ENCODE results near the gene FAM131A.

Gene FAM131A

GRCh38 chr3:184328516-184328915 lies 8.9 kb upstream of the FAM131A start:
- Histone ChIP-seq H3K36me3 (ENCODE audit: low read length) (peaks cover 50% of the 10 kb centered on the region), H3F3A (ENCODE audit: insufficient read depth) (peaks cover 25% of the 10 kb centered on the region), H4K20me1 (ENCODE audit: low read depth, low read length) (no peaks in the 10 kb centered on the region; the same call in 1 of the 2 replicates), H3K79me2 (ENCODE audit: insufficient read depth, low read length) (no peaks in the 10 kb centered on the region), H3K27ac (ENCODE audit: low read depth, low read length) (no peak overlapping the region), H3K4me2 (ENCODE audit: low read depth, low read length, poor library complexity, severe bottlenecking) (no peak overlapping the region), H3K9me3 (ENCODE audit: insufficient read depth, low read length) (no peaks in the 10 kb centered on the region), H3K9me2 (replicated peaks; ENCODE audit: insufficient read depth, low read length) (no peaks in the 10 kb centered on the region), H3K4me3 (ENCODE audit: insufficient read depth, low read length, poor library complexity, severe bottlenecking) (no peak overlapping the region), H2AFZ (ENCODE audit: low read depth, low read length, severe bottlenecking) (no peak overlapping the region), H3K9ac (ENCODE audit: low read length) (no peak overlapping the region), H3K27me3 (ENCODE audit: low read length) (no peaks in the 10 kb centered on the region)
- TF ChIP-seq EZH2phosphoT487 (conservative IDR thresholded peaks at IDR 0.05; ENCODE audit: low read length) = no peak
- TF ChIP-seq, protein P1, sequence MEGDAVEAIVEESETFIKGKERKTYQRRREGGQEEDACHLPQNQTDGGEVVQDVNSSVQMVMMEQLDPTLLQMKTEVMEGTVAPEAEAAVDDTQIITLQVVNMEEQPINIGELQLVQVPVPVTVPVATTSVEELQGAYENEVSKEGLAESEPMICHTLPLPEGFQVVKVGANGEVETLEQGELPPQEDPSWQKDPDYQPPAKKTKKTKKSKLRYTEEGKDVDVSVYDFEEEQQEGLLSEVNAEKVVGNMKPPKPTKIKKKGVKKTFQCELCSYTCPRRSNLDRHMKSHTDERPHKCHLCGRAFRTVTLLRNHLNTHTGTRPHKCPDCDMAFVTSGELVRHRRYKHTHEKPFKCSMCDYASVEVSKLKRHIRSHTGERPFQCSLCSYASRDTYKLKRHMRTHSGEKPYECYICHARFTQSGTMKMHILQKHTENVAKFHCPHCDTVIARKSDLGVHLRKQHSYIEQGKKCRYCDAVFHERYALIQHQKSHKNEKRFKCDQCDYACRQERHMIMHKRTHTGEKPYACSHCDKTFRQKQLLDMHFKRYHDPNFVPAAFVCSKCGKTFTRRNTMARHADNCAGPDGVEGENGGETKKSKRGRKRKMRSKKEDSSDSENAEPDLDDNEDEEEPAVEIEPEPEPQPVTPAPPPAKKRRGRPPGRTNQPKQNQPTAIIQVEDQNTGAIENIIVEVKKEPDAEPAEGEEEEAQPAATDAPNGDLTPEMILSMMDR (IDR thresholded peaks at IDR 0.05; ENCODE audit: insufficient read depth, low read length, poor library complexity, severe bottlenecking) = no peak

GRCh38 chr3:184332370-184333090 lies 4.9 kb upstream of the FAM131A start:
- no peak overlapping the region for H3K9ac ChIP-seq (ENCODE audit: low read length)
- H3F3A ChIP-seq (ENCODE audit: insufficient read depth) = peaks cover 46% of the 10 kb centered on the region
- no peak for TF ChIP-seq EZH2phosphoT487 (conservative IDR thresholded peaks at IDR 0.05; ENCODE audit: low read length)
- TF ChIP-seq, protein P1 (IDR thresholded peaks at IDR 0.05; ENCODE audit: insufficient read depth, low read length, poor library complexity, severe bottlenecking) = no peak
- H3K4me2 ChIP-seq (ENCODE audit: low read depth, low read length, poor library complexity, severe bottlenecking) = no peak overlapping the region
- no peaks in the 10 kb centered on the region for H3K27me3 ChIP-seq (ENCODE audit: low read length)
- H3K79me2 ChIP-seq (ENCODE audit: insufficient read depth, low read length) = no peaks in the 10 kb centered on the region
- no peak overlapping the region for H3K4me3 ChIP-seq (ENCODE audit: insufficient read depth, low read length, poor library complexity, severe bottlenecking)
- H3K9me3 ChIP-seq (ENCODE audit: insufficient read depth, low read length) = no peaks in the 10 kb centered on the region
- peaks cover 30% of the 10 kb centered on the region; the same call in 1 of the 2 replicates for H3K36me3 ChIP-seq (ENCODE audit: low read length)
- H3K27ac ChIP-seq (ENCODE audit: low read depth, low read length) = no peak overlapping the region
- no peak overlapping the region for H2AFZ ChIP-seq (ENCODE audit: low read depth, low read length, severe bottlenecking)
- no peaks in the 10 kb centered on the region for H3K9me2 ChIP-seq (replicated peaks; ENCODE audit: insufficient read depth, low read length)
- peaks cover 3% of the 10 kb centered on the region; the same call in 1 of the 2 replicates for H4K20me1 ChIP-seq (ENCODE audit: low read depth, low read length)

GRCh38 chr3:184333190-184333589 lies 4.2 kb upstream of the FAM131A start:
- H3K36me3 ChIP-seq (ENCODE audit: low read length) = peaks cover 30% of the 10 kb centered on the region; the same call in 1 of the 2 replicates
- no peaks in the 10 kb centered on the region for H3K9me3 ChIP-seq (ENCODE audit: insufficient read depth, low read length)
- no peaks in the 10 kb centered on the region for H3K9me2 ChIP-seq (replicated peaks; ENCODE audit: insufficient read depth, low read length)
- no peaks in the 10 kb centered on the region for H3K79me2 ChIP-seq (ENCODE audit: insufficient read depth, low read length)
- H3F3A ChIP-seq (ENCODE audit: insufficient read depth) = peaks cover 46% of the 10 kb centered on the region
- H3K27ac ChIP-seq (ENCODE audit: low read depth, low read length) = no peak overlapping the region
- H2AFZ ChIP-seq (ENCODE audit: low read depth, low read length, severe bottlenecking) = no peak overlapping the region
- TF ChIP-seq EZH2phosphoT487 (conservative IDR thresholded peaks at IDR 0.05; ENCODE audit: low read length) = no peak
- TF ChIP-seq, protein P1 (IDR thresholded peaks at IDR 0.05; ENCODE audit: insufficient read depth, low read length, poor library complexity, severe bottlenecking) = no peak
- H3K4me3 ChIP-seq (ENCODE audit: insufficient read depth, low read length, poor library complexity, severe bottlenecking) = no peak overlapping the region
- H3K27me3 ChIP-seq (ENCODE audit: low read length) = no peaks in the 10 kb centered on the region
- H3K9ac ChIP-seq (ENCODE audit: low read length) = no peak overlapping the region
- H3K4me2 ChIP-seq (ENCODE audit: low read depth, low read length, poor library complexity, severe bottlenecking) = no peak overlapping the region
- H4K20me1 ChIP-seq (ENCODE audit: low read depth, low read length) = peaks cover 3% of the 10 kb centered on the region; the same call in 1 of the 2 replicates

Measured in SU-DHL-6 (cell line).